ENCODE measurements around the gene COMMD8. TPM values are rescaled to one million over a fixed set of nuclear protein-coding genes. Genes with fewer than 3 reads are reported as not detected.
A peak's percentile ranks its signal among the peaks of the same experiment; 100 is the strongest.
"Not testable (repeated sequence)": the region's sequence is repeated elsewhere in the genome, so short reads cannot be mapped to it uniquely, and the experiment has no call there.

The COMMD8 gene
- polyA plus RNA-seq, 1 donor = 25.2 TPM

DNA sequence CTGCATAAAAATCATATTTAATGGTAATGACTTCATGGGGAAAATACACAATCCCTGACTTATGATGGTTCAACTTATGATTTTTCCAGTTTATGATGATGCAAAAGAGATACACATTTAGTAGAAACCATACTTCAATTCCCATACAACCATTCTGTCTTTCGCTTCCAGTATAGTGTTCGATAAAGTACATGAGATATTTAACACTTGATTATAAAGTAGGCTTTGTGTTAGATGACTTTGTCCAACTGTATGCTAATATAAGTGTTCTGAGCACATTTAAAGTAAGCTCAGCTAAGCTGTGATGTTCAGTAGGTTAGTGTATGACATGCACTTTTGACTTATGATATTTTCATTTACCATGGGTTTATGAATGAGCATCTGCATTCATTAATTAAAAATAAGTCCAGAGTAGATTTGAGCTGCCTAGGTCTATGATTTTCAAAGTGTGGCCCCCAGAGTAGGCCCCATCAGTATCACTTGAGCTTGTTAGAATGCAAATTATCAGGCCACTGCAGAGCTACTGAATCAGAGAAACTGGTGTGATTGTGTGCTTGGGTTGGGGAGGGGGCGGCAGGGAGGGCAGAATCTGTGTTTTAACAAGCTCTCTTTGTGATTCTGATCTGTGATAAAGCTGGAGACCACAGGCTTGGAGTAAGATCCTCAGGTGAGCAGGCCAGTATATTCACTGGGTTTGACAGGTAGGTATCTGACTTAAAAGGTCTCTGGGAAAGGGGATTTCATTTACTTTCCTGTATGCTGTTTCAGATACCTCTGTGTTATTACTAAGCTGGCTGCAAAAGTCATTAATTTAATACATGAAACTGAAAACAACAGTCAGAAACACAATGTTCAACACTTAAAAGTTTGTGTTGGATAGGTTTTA, 30.0 kb upstream of the COMMD8 start:
- H3K9me3 ChIP-seq (ENCODE audit: control insufficient read depth, low read depth, low read length) = no peaks in the 10 kb centered on the region
- H3K4me1 ChIP-seq (ENCODE audit: control insufficient read depth, insufficient read depth, low read length) = no peaks in the 10 kb centered on the region
- no peak for DNase-seq
- H3K4me3 ChIP-seq (ENCODE audit: low read length) = no peak overlapping the region
- H3K27me3 ChIP-seq (ENCODE audit: control insufficient read depth, insufficient read depth, low read length) = no peaks in the 10 kb centered on the region
- WGBS (ENCODE audit: insufficient coverage, low lambda C conversion rate) = 100% methylated on average over 2 of the region's 3 CpGs
- H3K27ac ChIP-seq (ENCODE audit: low read length) = no peak overlapping the region
- H3K36me3 ChIP-seq (ENCODE audit: control insufficient read depth, insufficient read depth, low read length) = no peaks in the 10 kb centered on the region

DNA sequence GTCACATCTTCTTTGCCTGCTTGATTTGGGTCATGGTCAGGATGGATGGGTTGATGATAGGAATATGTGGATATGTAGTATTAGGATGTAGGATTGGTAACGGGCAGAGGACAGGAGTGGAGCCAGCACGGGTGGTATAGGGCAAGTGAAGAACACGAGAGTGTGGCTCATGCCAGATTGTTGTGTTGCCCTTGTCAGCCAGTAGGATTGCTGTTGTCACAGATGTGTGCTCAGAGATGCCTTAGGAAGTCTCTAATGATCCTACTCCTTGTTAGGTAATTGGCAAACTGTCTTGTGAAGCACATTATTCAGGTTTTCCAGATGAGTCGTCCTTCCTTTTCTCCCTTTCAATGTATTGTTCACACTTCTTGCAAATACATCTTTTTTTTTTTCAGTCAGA, 27.0 kb upstream of the COMMD8 start:
- H3K36me3 ChIP-seq (ENCODE audit: control insufficient read depth, insufficient read depth, low read length) = no peaks in the 10 kb centered on the region
- WGBS (ENCODE audit: insufficient coverage, low lambda C conversion rate) = 73% methylated on average over 3 of the region's 4 CpGs
- no peaks in the 10 kb centered on the region for H3K9me3 ChIP-seq (ENCODE audit: control insufficient read depth, low read depth, low read length)
- no peak overlapping the region for H3K27ac ChIP-seq (ENCODE audit: low read length)
- no peak overlapping the region for H3K4me3 ChIP-seq (ENCODE audit: low read length)
- no peaks in the 10 kb centered on the region for H3K4me1 ChIP-seq (ENCODE audit: control insufficient read depth, insufficient read depth, low read length)
- no peak for DNase-seq
- H3K27me3 ChIP-seq (ENCODE audit: control insufficient read depth, insufficient read depth, low read length) = no peaks in the 10 kb centered on the region

DNA sequence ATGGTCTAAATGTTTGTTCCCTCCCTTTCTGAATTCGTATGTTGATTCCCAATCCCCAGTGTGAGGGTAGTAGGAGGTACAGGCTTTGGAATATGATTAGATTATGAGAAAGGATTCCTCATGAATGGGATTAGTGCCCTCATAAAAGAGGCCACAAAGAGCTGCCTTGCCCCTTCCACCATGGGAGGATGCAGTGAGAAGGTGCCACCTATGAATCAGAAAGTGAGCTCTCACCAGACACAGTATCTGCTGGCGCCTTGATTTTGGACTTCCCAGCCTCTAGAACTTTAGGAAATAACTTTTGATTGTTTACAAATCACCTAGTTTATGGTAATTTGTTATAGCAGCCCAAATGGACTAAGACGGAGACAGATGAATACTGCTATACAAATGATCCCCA, 25.2 kb upstream of the COMMD8 start:
- Histone ChIP-seq H3K36me3 (ENCODE audit: control insufficient read depth, insufficient read depth, low read length) (no peaks in the 10 kb centered on the region), H3K4me1 (ENCODE audit: control insufficient read depth, insufficient read depth, low read length) (no peaks in the 10 kb centered on the region), H3K4me3 (ENCODE audit: low read length) (no peak overlapping the region), H3K27ac (ENCODE audit: low read length) (no peak overlapping the region), H3K9me3 (ENCODE audit: control insufficient read depth, low read depth, low read length) (no peaks in the 10 kb centered on the region), H3K27me3 (ENCODE audit: control insufficient read depth, insufficient read depth, low read length) (no peaks in the 10 kb centered on the region)
- 0% methylated on average over 1 of the region's 3 CpGs for WGBS (ENCODE audit: insufficient coverage, low lambda C conversion rate)
- no peak for DNase-seq

DNA sequence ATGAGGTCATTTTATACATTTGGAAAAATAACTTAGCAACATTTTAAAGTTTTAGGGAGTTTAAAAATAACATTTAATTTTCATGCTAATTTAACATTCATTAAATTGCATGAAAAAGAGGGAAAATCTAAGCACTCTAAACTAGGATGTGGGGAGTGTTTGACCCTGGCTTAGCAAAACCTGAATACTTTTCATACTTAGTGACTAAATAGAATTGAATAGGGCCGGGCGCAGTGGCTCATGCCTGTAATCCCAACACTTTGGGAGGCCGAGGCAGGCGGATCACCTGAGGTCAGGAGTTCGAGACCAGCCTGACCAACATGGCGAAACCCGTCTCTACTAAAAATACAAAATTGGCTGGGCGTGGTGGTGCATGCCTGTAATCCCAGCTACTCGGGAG, 23.2 kb upstream of the COMMD8 start:
- not testable (repeated sequence) for H3K27me3 ChIP-seq (ENCODE audit: control insufficient read depth, insufficient read depth, low read length); H3K36me3 ChIP-seq (ENCODE audit: control insufficient read depth, insufficient read depth, low read length); H3K9me3 ChIP-seq (ENCODE audit: control insufficient read depth, low read depth, low read length); H3K4me3 ChIP-seq (ENCODE audit: low read length); H3K4me1 ChIP-seq (ENCODE audit: control insufficient read depth, insufficient read depth, low read length); DNase-seq; H3K27ac ChIP-seq (ENCODE audit: low read length)
- no CpG with 5 or more reads among the region's 9 CpGs for WGBS (ENCODE audit: insufficient coverage, low lambda C conversion rate)

DNA sequence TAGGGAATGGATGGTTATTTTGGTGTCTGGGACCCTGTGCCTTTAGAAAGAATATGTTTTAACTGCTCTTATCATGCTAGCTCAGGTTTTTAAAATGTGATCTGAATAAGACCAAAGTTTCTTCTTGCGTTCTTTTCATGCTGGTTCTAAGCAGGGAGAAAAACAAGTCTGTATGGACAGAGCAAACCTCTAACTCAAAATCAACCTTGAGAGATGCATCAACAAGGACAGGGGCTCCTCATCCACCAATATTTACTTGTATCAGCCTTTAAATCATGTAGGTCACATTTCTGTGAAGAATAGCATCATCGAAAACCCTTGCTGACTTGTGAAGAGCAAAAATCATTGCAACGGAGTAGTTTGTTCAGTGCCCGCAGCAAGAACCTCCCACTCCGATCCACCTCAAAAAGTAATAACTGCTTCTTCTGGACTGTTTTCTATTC, 22.8 kb upstream of the COMMD8 start:
- Histone ChIP-seq H3K27ac (ENCODE audit: low read length) (peak overlapping the region; percentile 88), H3K36me3 (ENCODE audit: control insufficient read depth, insufficient read depth, low read length) (no peaks in the 10 kb centered on the region), H3K4me3 (ENCODE audit: low read length) (peak overlapping the region; percentile 66), H3K4me1 (ENCODE audit: control insufficient read depth, insufficient read depth, low read length) (no peaks in the 10 kb centered on the region), H3K9me3 (ENCODE audit: control insufficient read depth, low read depth, low read length) (no peaks in the 10 kb centered on the region), H3K27me3 (ENCODE audit: control insufficient read depth, insufficient read depth, low read length) (no peaks in the 10 kb centered on the region)
- DNase-seq = peak in 1 of 2 donors; percentile 35
- WGBS (ENCODE audit: insufficient coverage, low lambda C conversion rate) = 50% methylated on average over 2 of the region's 5 CpGs

DNA sequence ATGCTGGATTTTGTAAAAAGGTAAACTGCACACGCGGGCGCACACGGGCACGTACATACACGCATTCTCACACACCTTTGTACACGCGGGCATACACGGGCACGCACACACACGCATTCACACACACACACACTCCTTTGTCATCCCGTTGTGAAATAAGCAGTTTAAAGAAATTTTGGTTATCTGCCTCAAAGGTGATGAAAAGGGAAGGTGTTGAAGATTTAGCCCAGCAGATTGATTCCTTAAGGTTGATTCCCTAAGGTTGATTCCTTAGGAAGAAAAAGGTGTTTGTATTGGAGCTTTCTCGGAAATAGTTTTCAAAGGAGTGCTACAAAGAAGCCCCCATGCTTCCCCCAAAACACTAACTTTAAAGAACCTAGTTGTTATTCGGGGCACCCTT, 22.3 kb upstream of the COMMD8 start:
- Histone ChIP-seq H3K27ac (ENCODE audit: low read length) (peak overlapping the region; percentile 88), H3K27me3 (ENCODE audit: control insufficient read depth, insufficient read depth, low read length) (no peaks in the 10 kb centered on the region), H3K9me3 (ENCODE audit: control insufficient read depth, low read depth, low read length) (no peaks in the 10 kb centered on the region), H3K4me1 (ENCODE audit: control insufficient read depth, insufficient read depth, low read length) (no peaks in the 10 kb centered on the region), H3K36me3 (ENCODE audit: control insufficient read depth, insufficient read depth, low read length) (no peaks in the 10 kb centered on the region), H3K4me3 (ENCODE audit: low read length) (peak overlapping the region; percentile 66)
- no peak for DNase-seq
- WGBS (ENCODE audit: insufficient coverage, low lambda C conversion rate) = 0% methylated on average over 1 of the region's 14 CpGs

DNA sequence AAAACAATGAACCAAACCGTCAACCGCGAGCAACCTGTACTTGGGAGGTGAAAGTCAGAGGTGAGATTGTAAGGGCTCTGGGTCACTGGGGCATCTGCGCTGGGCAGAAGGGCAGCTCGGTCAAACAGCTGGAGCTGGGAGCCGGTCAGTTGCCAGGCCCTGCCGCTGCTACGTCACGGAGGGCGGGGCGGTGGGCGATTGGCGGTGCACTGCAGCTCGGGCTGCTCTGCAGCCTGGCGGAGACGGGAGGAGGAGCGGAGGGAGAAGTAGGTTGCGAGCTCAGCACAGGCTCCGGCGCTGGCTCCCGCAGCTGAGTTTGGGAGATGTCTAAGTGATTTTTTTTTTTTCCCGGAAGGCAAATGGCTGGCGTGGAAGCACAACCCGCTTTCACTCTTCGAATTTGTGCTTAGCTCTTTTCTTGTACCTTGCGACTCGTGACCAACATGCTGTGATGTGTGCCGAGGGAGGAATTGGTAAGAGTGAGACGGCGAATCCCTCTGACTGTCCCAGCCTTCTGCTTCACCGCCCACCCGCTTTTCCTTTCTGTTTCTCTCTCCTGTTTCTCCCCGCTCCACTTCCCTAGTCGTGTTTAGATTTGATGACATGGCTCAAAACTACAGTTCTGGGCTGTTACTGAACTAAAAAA, 21.7 kb upstream of the COMMD8 start, which contains the start of gene ATP10D:
Gene ATP10D (plus strand): TSS at position 229 of the 646 bp plus-strand sequence. CDS start 27,266 bp downstream, outside the sequence.
- Histone ChIP-seq H3K36me3 (ENCODE audit: control insufficient read depth, insufficient read depth, low read length) (no peaks in the 10 kb centered on the region), H3K4me1 (ENCODE audit: control insufficient read depth, insufficient read depth, low read length) (no peaks in the 10 kb centered on the region), H3K9me3 (ENCODE audit: control insufficient read depth, low read depth, low read length) (no peaks in the 10 kb centered on the region), H3K27ac (ENCODE audit: low read length) (peak within 1 kb of the TSS; percentile 88), H3K27me3 (ENCODE audit: control insufficient read depth, insufficient read depth, low read length) (no peaks in the 10 kb centered on the region), H3K4me3 (ENCODE audit: low read length) (peak within 1 kb of the TSS; percentile 66)
- DNase-seq = peak; percentile 92 to 96
- no CpG with 5 or more reads among the region's 34 CpGs for WGBS (ENCODE audit: insufficient coverage, low lambda C conversion rate)

DNA sequence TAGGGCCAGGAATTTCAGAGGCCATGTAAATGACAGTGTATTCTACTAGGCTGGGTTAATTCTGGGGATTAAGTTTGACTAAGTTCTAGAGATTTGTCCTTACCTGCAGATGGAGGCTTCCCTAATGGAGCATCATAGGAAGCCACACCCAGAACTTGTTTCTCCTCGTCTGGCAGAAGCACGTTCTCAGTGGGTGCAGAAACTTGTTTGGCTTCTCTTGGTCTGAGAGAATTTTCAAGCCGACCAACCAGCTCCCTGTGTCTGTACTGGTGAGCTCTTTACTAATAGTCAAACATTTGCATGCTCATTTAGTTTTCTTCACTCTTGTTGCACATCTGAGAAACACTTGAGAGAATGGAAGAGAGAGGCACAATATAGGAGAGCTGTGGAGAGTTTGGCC, 20.7 kb upstream of the COMMD8 start:
- no peak for DNase-seq

DNA sequence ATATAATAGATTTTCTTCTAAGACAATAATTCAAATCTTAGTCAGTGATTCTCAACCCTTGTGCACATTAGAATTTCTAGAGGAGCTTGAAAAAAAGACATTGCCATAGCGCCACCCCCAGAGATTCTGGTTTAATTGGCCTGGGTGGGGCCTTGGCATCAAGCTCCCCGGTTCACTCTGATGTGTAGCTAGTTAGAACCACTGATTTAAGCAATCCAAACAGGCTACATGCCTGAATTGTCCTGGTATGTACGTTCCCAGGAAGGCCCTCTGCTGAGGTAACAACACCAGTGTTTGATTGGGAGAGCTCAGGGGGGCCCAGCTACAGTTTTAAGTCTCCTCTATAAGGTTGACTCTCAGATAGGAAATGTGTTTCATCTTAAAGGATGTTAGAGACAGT, 20.2 kb upstream of the COMMD8 start:
- no peaks in the 10 kb centered on the region for H3K36me3 ChIP-seq (ENCODE audit: control insufficient read depth, insufficient read depth, low read length)

More for the DNA sequence above, 20.7 kb upstream of the COMMD8 start:
- H3K27me3 ChIP-seq (ENCODE audit: control insufficient read depth, insufficient read depth, low read length) = no peaks in the 10 kb centered on the region
- H3K9me3 ChIP-seq (ENCODE audit: control insufficient read depth, low read depth, low read length) = no peaks in the 10 kb centered on the region
- H3K36me3 ChIP-seq (ENCODE audit: control insufficient read depth, insufficient read depth, low read length) = no peaks in the 10 kb centered on the region
- WGBS (ENCODE audit: insufficient coverage, low lambda C conversion rate) = 92% methylated on average over 2 of the region's 3 CpGs
- no peak overlapping the region for H3K27ac ChIP-seq (ENCODE audit: low read length)
- H3K4me3 ChIP-seq (ENCODE audit: low read length) = no peak overlapping the region
- H3K4me1 ChIP-seq (ENCODE audit: control insufficient read depth, insufficient read depth, low read length) = no peaks in the 10 kb centered on the region

DNA sequence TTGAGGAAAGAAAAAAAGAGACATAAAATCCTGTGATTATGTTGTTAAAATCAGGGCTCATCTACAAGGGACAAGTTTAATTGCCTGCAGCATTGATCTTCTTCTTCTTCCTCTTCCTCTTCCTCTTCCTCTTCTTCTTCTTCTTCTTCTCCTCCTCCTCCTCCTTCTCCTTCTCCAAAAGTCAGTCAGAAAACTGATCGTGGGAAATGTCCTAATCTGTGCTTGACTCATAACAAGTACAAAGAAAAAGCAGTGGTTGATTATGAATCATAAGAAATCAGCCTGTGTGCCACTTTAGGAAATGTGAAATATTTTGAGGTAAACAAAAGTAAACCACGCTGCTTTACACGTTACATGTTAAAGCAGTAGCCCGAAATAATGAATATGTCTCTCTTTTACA, 18.8 kb upstream of the COMMD8 start:
- no peaks in the 10 kb centered on the region for H3K27me3 ChIP-seq (ENCODE audit: control insufficient read depth, insufficient read depth, low read length)
- H3K27ac ChIP-seq (ENCODE audit: low read length) = no peak overlapping the region
- H3K9me3 ChIP-seq (ENCODE audit: control insufficient read depth, low read depth, low read length) = no peaks in the 10 kb centered on the region
- no peak overlapping the region for H3K4me3 ChIP-seq (ENCODE audit: low read length)
- 94% methylated on average over 3 of the region's 4 CpGs for WGBS (ENCODE audit: insufficient coverage, low lambda C conversion rate)
- DNase-seq = no peak
- H3K4me1 ChIP-seq (ENCODE audit: control insufficient read depth, insufficient read depth, low read length) = no peaks in the 10 kb centered on the region
- no peaks in the 10 kb centered on the region for H3K36me3 ChIP-seq (ENCODE audit: control insufficient read depth, insufficient read depth, low read length)

More for the DNA sequence above, 20.2 kb upstream of the COMMD8 start:
- Histone ChIP-seq H3K27ac (ENCODE audit: low read length) (no peak overlapping the region), H3K27me3 (ENCODE audit: control insufficient read depth, insufficient read depth, low read length) (no peaks in the 10 kb centered on the region), H3K9me3 (ENCODE audit: control insufficient read depth, low read depth, low read length) (no peaks in the 10 kb centered on the region), H3K4me1 (ENCODE audit: control insufficient read depth, insufficient read depth, low read length) (no peaks in the 10 kb centered on the region), H3K4me3 (ENCODE audit: low read length) (no peak overlapping the region)
- WGBS (ENCODE audit: insufficient coverage, low lambda C conversion rate) = no CpG with 5 or more reads among the region's 3 CpGs
- no peak for DNase-seq

All from large intestine (tissue), 3 donors.